SK-N-SH (cell line): ENCODE results near the gene SLC35E2B. TPM values are rescaled to one million over a fixed set of nuclear protein-coding genes. Genes with fewer than 3 reads are reported as not detected.

Source experiments
- CTCF ChIA-PET: fragments of 300-600, 350-600 bp; formaldehyde crosslinking; extraction: SDS; loops from one replicate; lab custom pipeline; 2021; lab: Yijun Ruan, JAX
- POLR2A ChIA-PET: fragments of 350-600 bp; sonication (Branson Sonifier 250); formaldehyde crosslinking; extraction: SDS; loops from one replicate; lab custom pipeline; 2020; ENCODE audit warnings: antibody characterized with exemption, inconsistent platforms; lab: Yijun Ruan, JAX
- DNase-seq: peaks from one replicate; pipeline ENCODE4 v3.0.0; 2012
- H2AFZ ChIP-seq: fragments of 200-600 bp; sonication (generic); 2 replicates; pipeline ENCODE4 v1.8.1; 2016; ENCODE audit warnings: antibody characterized with exemption, mild to moderate bottlenecking, low read depth
- H3F3A ChIP-seq: fragments of 200-600 bp; sonication (generic); replicated peaks from 2 replicates; pipeline ENCODE3; 2016; ENCODE audit warnings: antibody characterized with exemption, mild to moderate bottlenecking; ENCODE audit not compliant: insufficient read depth
- H3K27ac ChIP-seq, 2 experiments: fragments of 200-500 bp in 1 of 2; fragments of 200-600 bp in 1 of 2; sonication (Bioruptor generic) in 1 of 2; sonication (generic), shearing (Covaris generic) in 1 of 2; 2 replicates each; pipeline versions ENCODE4 v1.5.1 to v1.6.1; 2014 to 2016; ENCODE audit warnings: low read depth in 2 of 2, inconsistent platforms in 1 of 2, low read length in 1 of 2, mild to moderate bottlenecking in 1 of 2, mixed read lengths in 1 of 2
- H3K27me3 ChIP-seq: fragments of 200-600 bp; sonication (generic), shearing (Covaris generic); 2 replicates; pipeline ENCODE4 v1.6.1; 2016; ENCODE audit warnings: mixed run types; ENCODE audit not compliant: insufficient read depth
- H3K36me3 ChIP-seq, 2 experiments: fragments of 200-500 bp in 1 of 2; fragments of 200-600 bp in 1 of 2; sonication (Bioruptor generic) in 1 of 2; sonication (generic) in 1 of 2; replicated peaks in 1 of 2; 2 replicates each; pipeline versions ENCODE3 to v1.5.1; 2014 to 2016; ENCODE audit warnings: low read length in 1 of 2, mild to moderate bottlenecking in 1 of 2; ENCODE audit not compliant: insufficient read depth in 2 of 2, control insufficient read depth in 1 of 2
- H3K4me1 ChIP-seq, 2 experiments: fragments of 200-500 bp in 1 of 2; fragments of 200-600 bp in 1 of 2; sonication (Bioruptor generic) in 1 of 2; sonication (generic), shearing (Covaris generic) in 1 of 2; 2 replicates each; pipeline versions ENCODE4 v1.5.1 to v1.6.1; 2014 to 2016; ENCODE audit warnings: low read depth in 1 of 2, low read length in 1 of 2, mixed run types in 1 of 2; ENCODE audit not compliant: insufficient read depth in 2 of 2, control insufficient read depth in 1 of 2
- H3K4me2 ChIP-seq: fragments of 200-600 bp; sonication (generic), shearing (Covaris generic); 2 replicates; pipeline ENCODE4 v1.6.1; 2017; ENCODE audit warnings: mixed run types
- H3K4me3 ChIP-seq, 2 experiments: fragments of 200-500 bp in 1 of 2; fragments of 200-600 bp in 1 of 2; sonication (Bioruptor generic) in 1 of 2; sonication (generic), shearing (Covaris generic) in 1 of 2; 2 replicates each; pipeline versions ENCODE4 v1.5.1 to v1.8.1; 2014 to 2016; ENCODE audit warnings: low read depth in 2 of 2, inconsistent platforms in 1 of 2, low read length in 1 of 2, mild to moderate bottlenecking in 1 of 2, mixed read lengths in 1 of 2, moderate library complexity in 1 of 2
- H3K79me2 ChIP-seq: fragments of 200-600 bp; sonication (generic); 2 replicates; pipeline ENCODE4 v1.8.1; 2017; ENCODE audit warnings: mild to moderate bottlenecking; ENCODE audit not compliant: insufficient read depth
- H3K9ac ChIP-seq: fragments of 200-600 bp; sonication (generic); 2 replicates; pipeline ENCODE4 v1.6.1; 2017; ENCODE audit warnings: mixed run types
- H3K9me2 ChIP-seq: fragments of 200-600 bp; sonication (generic); 2 replicates; pipeline ENCODE4 v1.6.1; 2017; ENCODE audit warnings: mixed run types
- H3K9me3 ChIP-seq: fragments of 200-600 bp; sonication (generic); 2 replicates; pipeline ENCODE4 v1.6.1; 2017; ENCODE audit warnings: mixed run types, mild to moderate bottlenecking, moderate library complexity
- H4K20me1 ChIP-seq: fragments of 200-600 bp; sonication (generic); 2 replicates; pipeline ENCODE4 v1.6.1; 2017; ENCODE audit warnings: mild to moderate bottlenecking, mixed run types; ENCODE audit not compliant: insufficient read depth
- GABPA ChIP-seq: IDR thresholded peaks from 2 replicates; pipeline ENCODE4 v1.4.0; 2012; ENCODE audit warnings: low read depth, mild to moderate bottlenecking
- GATA2 ChIP-seq: sonication (generic); formaldehyde crosslinking; IDR thresholded peaks from 2 replicates; pipeline ENCODE4 v1.5.0; 2020; ENCODE audit warnings: mild to moderate bottlenecking, missing genetic modification reagents
- JUND ChIP-seq: IDR thresholded peaks from 2 replicates; pipeline ENCODE4 v1.4.0; 2012
- NRF1 ChIP-seq: IDR thresholded peaks from 2 replicates; pipeline ENCODE4 v1.6.1; 2012; ENCODE audit warnings: low read depth, mild to moderate bottlenecking, low read length
- POLR2AphosphoS5 ChIP-seq: IDR thresholded peaks from 2 replicates; pipeline ENCODE4 v1.6.1; 2012; ENCODE audit warnings: low read depth, low read length
- RCOR1 ChIP-seq: fragments of 150-350 bp; IDR thresholded peaks from 2 replicates; pipeline ENCODE4 v1.6.1; 2017; ENCODE audit warnings: antibody characterized with exemption, low read length
- REST ChIP-seq: IDR thresholded peaks from 2 replicates; pipeline ENCODE4 v1.6.1; 2012; ENCODE audit warnings: mild to moderate bottlenecking, low read depth, low read length, moderate library complexity
- RXRA ChIP-seq: IDR thresholded peaks from 2 replicates; pipeline ENCODE4 v1.4.0; 2012; ENCODE audit warnings: low read depth, mild to moderate bottlenecking, borderline replicate concordance
- ZBTB33 ChIP-seq: IDR thresholded peaks from 2 replicates; pipeline ENCODE4 v1.4.0; 2012; ENCODE audit warnings: low read depth, borderline replicate concordance
- whole genome bisulfite sequencing: methylation state at CpG from one replicate; pipeline ENCODE4 v1.1.6; 2017; ENCODE audit warnings: low lambda C conversion rate; 5-methylcytosine and 5-hydroxymethylcytosine counted together
- polyA plus RNA-seq, 3 experiments: library from polyadenylated mRNA; depleted of rRNA; stranded (reverse); fragments of >200 nt; gene quantifications; 2 replicates each; pipeline ENCODE4 v1.2.3, GENCODE V29; 2012
- TF ChIP-seq, protein P1 (sequence below): fragments of 200-600 bp; sonication (generic); IDR thresholded peaks from 2 replicates; pipeline ENCODE4 v1.6.1; 2017; ENCODE audit warnings: antibody characterized with exemption, mild to moderate bottlenecking, moderate library complexity
- TF ChIP-seq, protein P2 (sequence below): IDR thresholded peaks from 2 replicates; pipeline ENCODE4 v1.4.0; 2012; ENCODE audit warnings: low read depth

Gene SLC35E2B
- polyA plus RNA-seq, 1 of the 3 experiments (the other 2 are of a cell fraction) = 20.5 TPM

GRCh38 chr1:1680912-1681273 lies 11.7 kb downstream of the SLC35E2B start (continued):
- no peak for TF ChIP-seq REST
- TF ChIP-seq RCOR1 = no peak

DNA sequence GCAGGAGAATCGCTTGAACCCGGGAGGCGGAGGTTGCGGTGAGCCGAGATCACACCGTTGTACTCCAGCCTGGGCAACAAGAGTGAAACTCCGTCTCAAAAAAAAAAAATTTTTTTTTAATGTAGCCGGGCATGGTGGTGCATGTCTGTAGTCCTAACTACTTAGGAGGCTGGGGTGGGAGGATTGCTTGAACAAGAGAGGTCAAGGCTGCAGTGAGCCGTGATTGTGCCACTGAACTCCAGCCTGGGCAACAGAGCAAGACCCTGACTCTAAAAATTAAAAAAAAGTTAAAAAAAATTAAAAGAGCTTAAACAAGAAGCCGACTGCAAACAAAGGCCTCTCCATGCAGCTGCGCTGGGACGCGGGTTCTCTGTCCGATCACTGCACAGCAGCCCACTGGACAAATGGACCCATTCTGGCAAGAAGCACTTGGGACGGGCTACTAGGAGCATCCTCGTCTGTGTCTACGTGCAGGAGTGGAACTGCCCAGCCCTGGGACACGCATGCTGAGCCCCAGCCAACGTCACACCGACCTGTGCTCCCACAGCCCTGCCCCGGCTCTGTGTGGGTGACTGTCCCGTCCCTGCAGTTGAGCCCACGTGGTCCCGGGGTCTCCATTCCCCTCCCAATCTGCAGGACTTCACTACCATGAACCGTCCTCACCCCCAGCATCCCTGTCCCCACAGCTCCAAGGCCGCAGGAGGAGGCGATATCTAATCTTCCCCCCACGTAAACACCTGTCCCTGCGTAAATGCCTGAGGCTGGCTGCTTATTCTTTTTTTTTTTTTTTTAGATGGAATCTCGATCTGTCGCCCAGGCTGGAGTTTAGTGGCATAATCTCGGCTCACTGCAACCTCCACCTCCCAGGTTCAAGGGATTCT lies 12.3 kb downstream of the SLC35E2B start:
- 93% methylated on average over 24 of the region's 32 CpGs for WGBS
- peak; percentile 13 for DNase-seq
- H3K4me2 ChIP-seq = no peak overlapping the region
- H3K9me2 ChIP-seq = no peaks in the 10 kb centered on the region
- H2AFZ ChIP-seq = no peak overlapping the region
- no peak overlapping the region for H3K9ac ChIP-seq
- H4K20me1 ChIP-seq = peaks cover 11% of the 10 kb centered on the region; the same call in 1 of the 2 replicates
- H3K79me2 ChIP-seq = peaks cover 79% of the 10 kb centered on the region
- H3K36me3 ChIP-seq = no peaks in the 10 kb centered on the region
- POLR2A ChIA-PET = no interaction called here
- H3F3A ChIP-seq = no peaks in the 10 kb centered on the region
- TF ChIP-seq POLR2AphosphoS5 (no peak), RXRA (no peak)
- TF ChIP-seq, all 33 proteins: peak for 0
- Histone ChIP-seq H3K4me3 (no peak overlapping the region), H3K27ac (no peak overlapping the region), H3K9me3 (no peaks in the 10 kb centered on the region), H3K27me3 (no peaks in the 10 kb centered on the region), H3K4me1 (no peaks in the 10 kb centered on the region; a peak in 1 of 4 replicates)
- CTCF ChIA-PET = no interaction called here

DNA sequence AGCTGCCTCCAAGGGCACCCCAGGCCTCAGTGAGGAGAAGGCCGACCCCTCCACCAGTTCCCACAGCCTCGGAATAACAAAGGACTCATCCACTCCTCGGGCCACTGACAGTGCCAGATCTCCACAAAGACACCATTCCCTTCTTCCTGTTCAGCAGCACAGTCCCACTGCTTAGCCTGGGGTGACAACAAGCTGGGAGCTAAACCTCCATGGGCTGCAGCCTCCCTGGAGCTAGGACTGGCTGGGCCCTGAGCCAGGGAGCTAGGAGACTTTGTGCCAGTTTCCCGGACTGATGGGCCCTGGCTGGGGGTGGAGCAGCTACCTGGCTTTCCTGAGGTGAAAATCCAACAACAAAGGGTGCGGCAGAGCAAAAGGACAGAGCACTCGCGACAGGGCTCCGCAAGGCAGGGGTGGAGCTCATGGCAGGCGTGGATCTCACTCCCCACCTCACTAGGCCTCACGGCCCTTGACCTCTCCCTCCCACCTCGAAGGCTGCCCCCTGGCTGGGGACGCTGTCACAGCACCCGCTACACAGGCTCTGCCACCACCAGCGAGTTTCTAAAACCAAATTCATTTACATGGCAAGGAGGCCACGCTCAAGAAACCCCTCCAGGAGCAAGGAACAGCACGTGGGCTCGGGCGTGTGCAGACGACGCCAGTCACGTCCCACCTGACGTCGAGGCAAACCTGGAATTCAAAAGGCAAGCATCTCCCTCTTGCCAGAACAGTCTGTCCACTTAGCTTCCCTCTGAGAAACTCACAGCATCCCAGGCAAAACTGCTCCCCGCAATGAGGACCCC lies 13.8 kb downstream of the SLC35E2B start:
- 94% methylated on average over 20 of the region's 24 CpGs for WGBS

More for the DNA sequence above, 13.8 kb downstream of the SLC35E2B start:
- ChIA-PET POLR2A (no interaction called here), CTCF (interaction anchor here (1.0 to 1.3 kb wide), 2 partner anchors 13 to 95 kb away, joined by 4 to 7 read pairs; no protein-coding TSS in a partner anchor)
- Histone ChIP-seq H3K4me2 (no peak overlapping the region), H2AFZ (no peak overlapping the region), H3K4me1 (no peaks in the 10 kb centered on the region; a peak in 1 of 4 replicates), H3F3A (no peaks in the 10 kb centered on the region), H3K36me3 (no peaks in the 10 kb centered on the region), H3K4me3 (no peak overlapping the region), H3K9ac (no peak overlapping the region), H3K9me2 (no peaks in the 10 kb centered on the region), H4K20me1 (0 out of 2 replicates have a peak, but pooled peaks cover 11% of the 10 kb centered on the region), H3K9me3 (no peaks in the 10 kb centered on the region), H3K27me3 (no peaks in the 10 kb centered on the region), H3K27ac (no peak overlapping the region; a peak in 1 of 4 replicates), H3K79me2 (peaks cover 64% of the 10 kb centered on the region)
- TF ChIP-seq NRF1 (no peak), ZBTB33 (no peak), GATA2 (no peak), JUND (no peak), GABPA (no peak)
- TF ChIP-seq, protein P1, sequence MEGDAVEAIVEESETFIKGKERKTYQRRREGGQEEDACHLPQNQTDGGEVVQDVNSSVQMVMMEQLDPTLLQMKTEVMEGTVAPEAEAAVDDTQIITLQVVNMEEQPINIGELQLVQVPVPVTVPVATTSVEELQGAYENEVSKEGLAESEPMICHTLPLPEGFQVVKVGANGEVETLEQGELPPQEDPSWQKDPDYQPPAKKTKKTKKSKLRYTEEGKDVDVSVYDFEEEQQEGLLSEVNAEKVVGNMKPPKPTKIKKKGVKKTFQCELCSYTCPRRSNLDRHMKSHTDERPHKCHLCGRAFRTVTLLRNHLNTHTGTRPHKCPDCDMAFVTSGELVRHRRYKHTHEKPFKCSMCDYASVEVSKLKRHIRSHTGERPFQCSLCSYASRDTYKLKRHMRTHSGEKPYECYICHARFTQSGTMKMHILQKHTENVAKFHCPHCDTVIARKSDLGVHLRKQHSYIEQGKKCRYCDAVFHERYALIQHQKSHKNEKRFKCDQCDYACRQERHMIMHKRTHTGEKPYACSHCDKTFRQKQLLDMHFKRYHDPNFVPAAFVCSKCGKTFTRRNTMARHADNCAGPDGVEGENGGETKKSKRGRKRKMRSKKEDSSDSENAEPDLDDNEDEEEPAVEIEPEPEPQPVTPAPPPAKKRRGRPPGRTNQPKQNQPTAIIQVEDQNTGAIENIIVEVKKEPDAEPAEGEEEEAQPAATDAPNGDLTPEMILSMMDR = peak; percentile 16; the same call in 1 of the 2 replicates
- TF ChIP-seq, protein P2, sequence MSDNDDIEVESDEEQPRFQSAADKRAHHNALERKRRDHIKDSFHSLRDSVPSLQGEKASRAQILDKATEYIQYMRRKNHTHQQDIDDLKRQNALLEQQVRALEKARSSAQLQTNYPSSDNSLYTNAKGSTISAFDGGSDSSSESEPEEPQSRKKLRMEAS = no peak
- peak; percentile 58 for DNase-seq
